ENCODE data around the gene FOXC1.

GRCh38 chr6:1569377-1569776 is 40.3 kb upstream of the FOXC1 start:
- TF ChIP-seq CTCF (IDR thresholded peaks at IDR 0.05) (no peak), POLR2A (IDR thresholded peaks at IDR 0.05; ENCODE audit: low read depth) (no peak), POLR2AphosphoS5 (IDR thresholded peaks at IDR 0.05) (no peak), EP300 (IDR thresholded peaks at IDR 0.05) (no peak)
